ENCODE data around the gene IGSF8. TPM values are rescaled to one million over a fixed set of nuclear protein-coding genes. Genes with fewer than 3 reads are reported as not detected.
A peak's percentile ranks its signal among the peaks of the same experiment; 100 is the strongest.

IGSF8 gene
- total and polyA plus RNA-seq, 10 donors, result 15.6 to 28.9 (median 21.7) TPM

- Histone ChIP-seq H3K4me1 (peaks cover 3 to 24% (median 11%) of the 10 kb centered on the region in 6 donors), H3K27me3 (replicated peaks in 1 of 7) (peaks cover 0 to 46% (median 9%) of the 10 kb centered on the region in 7 donors), H3K27ac (peak overlapping the region in 1 of 8 donors; percentile 21), H3K4me3 (no peak overlapping the region), H3K36me3 (no peaks in the 10 kb centered on the region), H3K9me3 (no peaks in the 10 kb centered on the region)
- intact Hi-C loops (cut with DNase I; ENCODE audit: low total_unique reads), result no loop called here
- 55 to 81% (median 63%) methylated on average over 4 of the region's 4 CpGs for WGBS, 5 donors
- no peak for DNase-seq
- TF ChIP-seq POLR2A (IDR thresholded peaks at IDR 0.05), result no peak
- no peak for TF ChIP-seq POLR2AphosphoS5 (IDR thresholded peaks at IDR 0.05)
- TF ChIP-seq CTCF (IDR thresholded peaks at IDR 0.05 in 8 of 11, conservative IDR thresholded peaks at IDR 0.05 in 3 of 11), result no peak
Observed at GRCh38 chr1:160074865-160075264, 23.6 kb downstream of the IGSF8 start.

- Histone ChIP-seq H3K4me1 (peaks cover 3 to 40% (median 14%) of the 10 kb centered on the region in 6 donors), H3K27me3 (replicated peaks in 1 of 7) (peaks cover 0 to 40% (median 0%) of the 10 kb centered on the region in 7 donors), H3K27ac (peak overlapping the region in 3 of 8 donors; percentile 17 to 48 (median 48)), H3K9me3 (no peaks in the 10 kb centered on the region), H3K36me3 (no peaks in the 10 kb centered on the region), H3K4me3 (peak overlapping the region in 1 of 8 donors; percentile 63)
- no peak for DNase-seq
- WGBS, 5 donors, result 81 to 87% (median 81%) methylated on average over 5 of the region's 5 CpGs
- no peak for TF ChIP-seq POLR2AphosphoS5 (IDR thresholded peaks at IDR 0.05)
- no peak for TF ChIP-seq CTCF (IDR thresholded peaks at IDR 0.05 in 8 of 11, conservative IDR thresholded peaks at IDR 0.05 in 3 of 11)
- TF ChIP-seq POLR2A (IDR thresholded peaks at IDR 0.05), result no peak
- intact Hi-C loops (cut with DNase I; ENCODE audit: low total_unique reads), result no loop called here
Observed at GRCh38 chr1:160071289-160071688, 27.1 kb downstream of the IGSF8 start.

GRCh38 chr1:160070243-160071163, 27.9 kb downstream of the IGSF8 start:
- Histone ChIP-seq H3K4me3 (peak overlapping the region; percentile 48 to 74 (median 52)), H3K27ac (peak overlapping the region in 7 of 8 donors; percentile 1 to 60 (median 48)), H3K4me1 (peaks cover 3 to 40% (median 14%) of the 10 kb centered on the region in 6 donors), H3K36me3 (no peaks in the 10 kb centered on the region), H3K27me3 (replicated peaks in 1 of 7) (peaks cover 0 to 33% (median 0%) of the 10 kb centered on the region in 7 donors), H3K9me3 (no peaks in the 10 kb centered on the region)
- 1 to 3% (median 2%) methylated on average over 39 to 46 of the region's 46 CpGs for WGBS, 5 donors
- intact Hi-C loops (cut with DNase I; ENCODE audit: low total_unique reads), result no loop called here
- TF ChIP-seq POLR2AphosphoS5 (IDR thresholded peaks at IDR 0.05), result peak; percentile 28 to 72 (median 60)
- TF ChIP-seq CTCF (IDR thresholded peaks at IDR 0.05 in 8 of 11, conservative IDR thresholded peaks at IDR 0.05 in 3 of 11), result no peak
- peak in 1 of 3 donors; percentile 19 for TF ChIP-seq POLR2A (IDR thresholded peaks at IDR 0.05)
- peak; percentile 91 for DNase-seq

Measured in spleen (tissue), 11 donors.